Keratinocyte (primary cell): ENCODE results near the gene HNRNPM. TPM values are rescaled to one million over a fixed set of nuclear protein-coding genes. Genes with fewer than 3 reads are reported as not detected.

Experiments used
- DNase-seq: peaks from one replicate; pipeline ENCODE4 v3.0.0-alpha.2; 2011; ENCODE audit warnings: low read depth, missing footprints, low spot score
- FAIRE-seq: peaks from 2 replicates; lab custom pipeline; 2011; peaks lifted over from hg19 to GRCh38; lab: Jason Lieb, UNC
- H2AFZ ChIP-seq: 2 replicates; pipeline ENCODE4 v1.6.0; 2012; ENCODE audit warnings: low read length, control low read depth, inconsistent platforms; ENCODE audit not compliant: control insufficient read depth
- H3K27ac ChIP-seq: 2 replicates; pipeline ENCODE4 v1.5.1; 2011; ENCODE audit warnings: low read length; ENCODE audit not compliant: control insufficient read depth, insufficient read depth
- H3K27me3 ChIP-seq: 3 replicates; pipeline ENCODE4 v1.6.0; 2011; ENCODE audit warnings: low read length; ENCODE audit not compliant: control insufficient read depth, insufficient read depth; ENCODE audit errors: extremely low read depth
- H3K36me3 ChIP-seq, 2 experiments: 2 replicates in 1 of 2; 3 replicates in 1 of 2; pipeline ENCODE4 v1.5.1; 2011; ENCODE audit warnings: low read length in 2 of 2, mild to moderate bottlenecking in 1 of 2; ENCODE audit not compliant: control insufficient read depth in 2 of 2, insufficient read depth in 2 of 2; ENCODE audit errors: extremely low read depth in 1 of 2
- H3K4me1 ChIP-seq: 3 replicates; pipeline ENCODE4 v1.5.1; 2011; ENCODE audit warnings: low read length; ENCODE audit not compliant: control insufficient read depth, insufficient read depth; ENCODE audit errors: extremely low read depth
- H3K4me2 ChIP-seq: 3 replicates; pipeline ENCODE4 v1.6.0; 2011; ENCODE audit warnings: low read depth, low read length; ENCODE audit not compliant: control insufficient read depth, insufficient read depth; ENCODE audit errors: extremely low read depth
- H3K4me3 ChIP-seq, 3 experiments: fragments of 200-600 bp in 1 of 3; sonication (generic) in 1 of 3; 2 replicates in 2 of 3; 3 replicates in 1 of 3; pipeline ENCODE4 v1.5.1; 2011 to 2016; ENCODE audit warnings: low read length in 3 of 3, mild to moderate bottlenecking in 3 of 3, control low read depth in 2 of 3, inconsistent platforms in 1 of 3, low read depth in 1 of 3, mixed read lengths in 1 of 3, mixed run types in 1 of 3, moderate library complexity in 1 of 3; ENCODE audit not compliant: control insufficient read depth in 2 of 3, insufficient read depth in 2 of 3; ENCODE audit errors: extremely low read depth in 1 of 3
- H3K79me2 ChIP-seq: 2 replicates; pipeline ENCODE4 v1.6.0; 2012; ENCODE audit warnings: low read length; ENCODE audit not compliant: control insufficient read depth, insufficient read depth
- H3K9ac ChIP-seq: 3 replicates; pipeline ENCODE4 v1.6.0; 2011; ENCODE audit warnings: low read length; ENCODE audit not compliant: control insufficient read depth, insufficient read depth; ENCODE audit errors: extremely low read depth
- H3K9me1 ChIP-seq: 3 replicates; pipeline ENCODE4 v1.6.0; 2011; ENCODE audit warnings: low read length; ENCODE audit not compliant: control insufficient read depth, insufficient read depth; ENCODE audit errors: extremely low read depth
- H3K9me3 ChIP-seq: 2 replicates; pipeline ENCODE4 v1.5.1; 2012; ENCODE audit warnings: low read depth, low read length; ENCODE audit not compliant: control insufficient read depth
- H4K20me1 ChIP-seq: 3 replicates; pipeline ENCODE4 v1.6.0; 2011; ENCODE audit warnings: low read length; ENCODE audit not compliant: control insufficient read depth, insufficient read depth; ENCODE audit errors: extremely low read depth
- CTCF ChIP-seq, 3 experiments: IDR thresholded peaks in 1 of 3; conservative IDR thresholded peaks in 1 of 3; optimal IDR thresholded peaks in 1 of 3; 2 replicates in 2 of 3; 3 replicates in 1 of 3; pipeline versions ENCODE3 to v1.5.1; 2011; ENCODE audit warnings: low read length in 3 of 3, mild to moderate bottlenecking in 3 of 3, moderate library complexity in 2 of 3, control low read depth in 1 of 3, inconsistent platforms in 1 of 3; ENCODE audit not compliant: insufficient read depth in 2 of 3; ENCODE audit errors: extremely low read depth in 1 of 3
- EZH2 ChIP-seq: IDR thresholded peaks from one replicate; pipeline ENCODE4 v1.6.1; 2012; ENCODE audit warnings: inconsistent platforms, mild to moderate bottlenecking, low read length, moderate library complexity
- dilution Hi-C: fragments of 300-500 bp; cut with MboI; formaldehyde crosslinking; loops from one replicate; pipeline ENCODE4 v1.7.0; 2020; ENCODE audit warnings: low sequenced_read_pairs; ENCODE audit not compliant: extremely low pct_ligation_motif_present
- polyA plus RNA-seq, 5 experiments: library from polyadenylated mRNA; depleted of rRNA in 3 of 5; stranded (reverse) in 3 of 5; stranded (forward) in 1 of 5; unstranded in 1 of 5; fragments of >200 nt; gene quantifications; 1 replicate in 1 of 5; 2 replicates in 3 of 5; 3 replicates in 1 of 5; pipeline versions ENCODE4 v1.2.1 to v1.2.3, GENCODE V29; 2011 to 2012; ENCODE audit warnings: missing spikeins in 2 of 5, low read depth in 1 of 5, low replicate concordance in 1 of 5

HNRNPM gene
- polyA plus RNA-seq, 1 donor (not counting 4 experiments of a cell fraction or from before 2014, with no cell fraction given): 126 TPM

- Histone ChIP-seq H3K9me1 (no peaks in the 10 kb centered on the region), H3K36me3 (peaks cover 0 to 3% of the 10 kb centered on the region in 2 experiments), H3K9ac (peak overlapping the region; percentile 61), H4K20me1 (no peaks in the 10 kb centered on the region), H3K4me2 (peak overlapping the region; percentile 64), H3K4me1 (peaks cover 13% of the 10 kb centered on the region), H3K27me3 (no peaks in the 10 kb centered on the region), H3K9me3 (no peaks in the 10 kb centered on the region), H3K27ac (peak overlapping the region; percentile 54), H2AFZ (peak overlapping the region; percentile 53), H3K4me3 (peak overlapping the region in 1 of 3 experiments; percentile 40), H3K79me2 (no peaks in the 10 kb centered on the region)
- FAIRE-seq (no peak), DNase-seq (no peak)
- dilution Hi-C loops: no loop called here
- no peak for TF ChIP-seq CTCF (optimal IDR thresholded peaks at IDR 0.05 in 1 of 3, IDR thresholded peaks at IDR 0.05 in 1 of 3, conservative IDR thresholded peaks at IDR 0.05 in 1 of 3; ENCODE audit: extremely low read depth in 1 of 3, insufficient read depth in 2 of 3, low read length in 3 of 3)
These were observed 67.6 kb downstream of the HNRNPM start for GRCh38 chr19:8512115-8512967.

GRCh38 chr19:8513036-8513686 is 68.4 kb downstream of the HNRNPM start:
- Histone ChIP-seq H3K4me3 (peak overlapping the region; percentile 67 to 71 (median 70)), H3K27me3 (no peaks in the 10 kb centered on the region), H4K20me1 (no peaks in the 10 kb centered on the region), H3K4me1 (peaks cover 13% of the 10 kb centered on the region), H3K9me1 (no peaks in the 10 kb centered on the region), H3K79me2 (no peaks in the 10 kb centered on the region), H3K9me3 (no peaks in the 10 kb centered on the region), H3K27ac (peak overlapping the region; percentile 89), H2AFZ (peak overlapping the region; percentile 95), H3K9ac (peak overlapping the region; percentile 93), H3K4me2 (peak overlapping the region; percentile 75), H3K36me3 (peaks cover 0 to 3% of the 10 kb centered on the region in 2 experiments)
- TF ChIP-seq CTCF (optimal IDR thresholded peaks at IDR 0.05 in 1 of 3, IDR thresholded peaks at IDR 0.05 in 1 of 3, conservative IDR thresholded peaks at IDR 0.05 in 1 of 3; ENCODE audit: extremely low read depth in 1 of 3, insufficient read depth in 2 of 3, low read length in 3 of 3): no peak
- TF ChIP-seq EZH2: no peak
- no peak for FAIRE-seq
- DNase-seq: no peak
- dilution Hi-C loops: no loop called here
